HG03280 (cell line): ENCODE results near the gene ZMIZ2.
"Not testable (repeated sequence)": the region's sequence is repeated elsewhere in the genome, so short reads cannot be mapped to it uniquely, and the experiment has no call there.

ENCODE experiments used
- ATAC-seq: cut with Tn5 transposase; IDR thresholded peaks from one replicate; pipeline ENCODE4 v1.9.1; 2021; ENCODE audit warnings: mild to moderate bottlenecking, moderate library complexity; ENCODE audit not compliant: unreplicated experiment

Gene ZMIZ2

GRCh38 chr7:44798649-44799305 is 50.1 kb downstream of the ZMIZ2 start:
- ATAC-seq: no peak

DNA sequence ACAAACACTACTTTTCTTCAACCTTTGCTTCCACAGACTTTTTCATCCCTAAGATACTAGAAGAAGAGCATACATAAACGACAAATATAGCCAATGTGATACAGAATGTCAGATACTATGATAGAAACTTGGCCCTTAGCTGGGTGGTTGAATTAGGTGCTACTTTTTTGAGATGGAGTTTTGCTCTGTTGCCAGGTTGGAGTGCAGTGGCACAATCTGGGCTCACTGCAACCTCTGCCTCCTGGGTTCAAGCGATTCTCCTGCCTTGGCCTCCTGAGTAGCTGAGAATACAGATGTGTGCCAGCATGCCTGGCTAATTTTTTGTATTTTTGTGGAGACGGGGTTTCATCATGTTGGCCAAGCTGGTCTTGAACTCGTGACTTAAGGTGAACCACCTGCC is 51.3 kb downstream of the ZMIZ2 start:
- ATAC-seq: no peak

DNA sequence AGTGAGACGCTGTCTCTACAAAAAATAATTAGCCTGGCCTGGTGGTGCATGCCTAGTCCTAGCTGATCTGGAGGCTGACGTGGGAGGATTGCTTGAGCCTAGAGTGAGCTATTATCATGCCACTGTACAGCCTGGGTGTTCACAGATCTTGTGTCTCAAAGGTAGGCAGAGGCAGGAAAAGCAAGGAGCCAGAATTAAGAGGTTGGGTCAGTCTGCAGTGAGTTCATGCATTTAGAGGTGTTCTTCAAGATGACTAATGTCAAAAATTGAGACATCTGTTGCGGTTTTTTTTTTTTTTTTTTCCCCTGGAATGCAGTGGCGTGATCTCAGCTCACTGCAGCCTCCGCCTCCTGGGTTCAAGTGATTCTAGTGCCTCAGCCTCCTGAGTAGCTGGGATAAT is 53.2 kb downstream of the ZMIZ2 start:
- no peak for ATAC-seq

GRCh38 chr7:44802418-44803025 is 53.9 kb downstream of the ZMIZ2 start:
- no peak for ATAC-seq

DNA sequence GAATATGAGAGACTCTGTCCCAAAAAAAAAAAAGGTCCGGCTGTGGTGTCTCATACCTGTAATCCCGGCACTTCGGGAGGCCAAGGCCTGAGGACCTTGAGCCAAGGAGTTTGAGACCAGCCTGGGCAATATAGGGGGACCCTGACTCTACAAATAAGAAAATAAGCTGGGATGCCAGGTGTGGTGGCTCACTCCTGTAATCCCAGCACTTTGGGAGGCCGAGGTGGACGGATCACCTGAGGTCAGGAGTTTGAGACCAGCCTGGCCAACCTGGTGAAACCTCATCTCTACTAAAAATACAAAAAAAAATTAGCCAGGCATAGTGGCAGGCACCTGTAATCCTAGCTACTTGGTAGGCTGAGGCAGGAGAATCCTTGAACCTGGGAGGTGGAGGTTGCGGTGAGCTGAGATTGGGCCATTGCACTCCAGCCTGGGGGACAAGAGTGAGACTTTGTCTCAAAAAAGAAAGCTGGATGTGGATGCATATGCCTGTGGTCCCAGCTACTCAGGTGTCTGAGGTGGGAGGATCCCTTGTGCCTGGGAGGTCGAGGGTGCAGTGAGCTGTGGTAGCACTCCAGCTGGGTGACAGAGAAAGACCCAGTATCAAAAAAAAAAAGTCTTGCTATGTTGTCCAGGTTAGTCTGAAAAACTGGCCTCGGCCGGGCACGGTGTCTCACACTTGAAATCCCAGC is 55.3 kb downstream of the ZMIZ2 start:
- ATAC-seq: not testable (repeated sequence)

DNA sequence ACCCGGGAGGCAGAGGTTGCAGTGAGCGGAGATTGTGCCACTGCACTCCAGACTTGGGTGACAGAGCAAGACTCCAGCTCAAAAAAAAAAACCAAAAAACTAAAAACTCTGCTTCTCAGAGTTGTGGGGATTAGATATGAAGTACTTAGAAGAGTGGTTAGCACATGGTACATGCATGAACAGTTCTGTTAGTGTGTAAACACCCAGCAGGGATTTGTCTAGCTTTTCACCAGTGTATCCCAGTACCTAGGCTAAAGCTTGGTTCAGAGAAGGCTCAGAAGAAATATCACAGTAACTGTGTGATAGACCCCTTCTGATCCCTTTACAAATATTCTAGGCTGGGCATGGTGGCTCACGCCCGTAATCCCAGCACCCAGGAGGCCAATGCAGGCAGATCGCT is 57.3 kb downstream of the ZMIZ2 start:
- no peak for ATAC-seq

DNA sequence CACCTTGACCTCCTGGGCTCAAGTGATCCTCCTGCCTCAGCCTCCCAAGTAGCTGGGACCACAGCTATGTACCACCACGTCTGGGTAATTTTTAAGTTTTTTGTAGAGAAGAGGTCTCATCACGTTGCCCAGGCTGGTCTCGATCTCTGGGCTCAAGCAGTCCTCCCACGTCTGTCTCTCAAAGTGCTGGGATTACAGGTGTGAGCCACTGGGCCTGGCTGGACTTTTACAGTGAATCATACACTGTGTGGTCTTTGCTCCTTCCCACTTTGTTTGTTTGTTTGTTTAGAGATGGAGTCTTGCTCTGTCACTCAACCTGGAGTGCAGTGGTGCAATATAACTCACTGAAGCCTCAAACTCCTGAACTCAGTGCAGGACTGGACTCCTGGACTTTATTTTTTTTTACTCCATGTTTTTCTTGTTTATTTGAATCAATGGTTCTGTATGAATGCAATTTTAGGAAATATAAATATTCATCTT is 60.3 kb downstream of the ZMIZ2 start:
- ATAC-seq: no peak

GRCh38 chr7:44811093-44811492 is 62.4 kb downstream of the ZMIZ2 start:
- no peak for ATAC-seq

DNA sequence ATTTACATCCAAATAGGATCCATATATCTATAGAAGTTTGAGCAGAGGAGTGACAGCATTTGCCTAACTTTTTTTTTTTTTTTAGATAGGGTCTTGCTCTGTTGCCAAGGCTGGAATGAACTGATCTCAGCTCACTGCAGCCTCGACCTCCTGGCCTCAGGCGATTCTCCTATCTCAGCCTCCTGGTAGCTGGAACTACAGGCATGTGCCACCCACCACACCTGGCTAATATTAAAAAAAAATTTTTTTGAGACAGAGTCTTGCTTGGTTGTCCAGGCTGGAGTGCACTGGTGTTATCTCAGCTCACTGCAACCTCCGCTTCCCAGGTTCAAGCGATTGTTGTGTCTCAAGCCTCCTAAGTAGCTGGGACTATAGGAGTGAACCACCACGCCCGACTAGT is 62.9 kb downstream of the ZMIZ2 start:
- no peak for ATAC-seq

- no peak for ATAC-seq
Observed at GRCh38 chr7:44814919-44815318, 66.3 kb downstream of the ZMIZ2 start.

DNA sequence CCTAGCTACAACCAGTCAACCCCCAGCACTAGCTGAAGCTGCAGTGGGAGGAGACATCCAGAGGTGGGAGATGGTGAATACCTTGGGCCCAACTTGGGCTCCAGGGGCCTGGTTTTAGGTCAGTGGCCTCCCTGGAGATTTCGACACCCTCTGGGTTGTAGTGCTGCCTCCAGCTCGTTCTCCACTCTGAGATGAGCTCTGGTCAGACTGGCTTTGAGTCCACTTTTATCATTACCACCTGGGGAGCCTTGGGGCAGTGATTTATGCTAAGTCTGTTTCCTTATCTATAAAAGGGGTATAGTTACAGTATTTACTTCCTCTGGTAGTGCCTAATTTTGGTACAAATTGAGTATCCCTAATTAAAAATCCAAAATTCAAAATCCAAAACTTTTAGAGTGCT is 70.6 kb downstream of the ZMIZ2 start:
- no peak for ATAC-seq
